Right renal pelvis (tissue), 4 donors: Measurements from ENCODE around the gene C1orf21. TPM values are rescaled to one million over a fixed set of nuclear protein-coding genes. Genes with fewer than 3 reads are reported as not detected.

Source experiments
- DNase-seq, 4 donors: peaks; one replicate each; pipeline ENCODE4 v3.0.0-alpha.2; 2013; ENCODE audit warnings: low read depth in 4 of 4, low spot score in 3 of 4, missing footprints in 1 of 4
- polyA plus RNA-seq, 4 donors: library from polyadenylated mRNA; unstranded; fragments of 120-200 nt; gene quantifications; one replicate each; pipeline ENCODE4 v1.2.1, GENCODE V29; 2013; ENCODE audit not compliant: insufficient read length in 4 of 4

C1orf21 gene
- polyA plus RNA-seq, 4 donors, result 38.0 to 44.9 (median 40.7) TPM

GRCh38 chr1:184507165-184507564, 120.3 kb downstream of the C1orf21 start:
- no peak for DNase-seq

GRCh38 chr1:184507604-184508280, 120.9 kb downstream of the C1orf21 start:
- no peak for DNase-seq

GRCh38 chr1:184509105-184509504, 122.3 kb downstream of the C1orf21 start:
- DNase-seq, result no peak

- DNase-seq, result no peak
Observed at GRCh38 chr1:184510110-184510509, 123.3 kb downstream of the C1orf21 start.

- no peak for DNase-seq
Observed at GRCh38 chr1:184512724-184513123, 125.9 kb downstream of the C1orf21 start.

GRCh38 chr1:184513421-184513820, 126.6 kb downstream of the C1orf21 start:
- DNase-seq, result no peak

GRCh38 chr1:184513966-184514365, 127.1 kb downstream of the C1orf21 start:
- no peak for DNase-seq

- DNase-seq, result no peak
Observed at GRCh38 chr1:184514447-184514846, 127.6 kb downstream of the C1orf21 start.

GRCh38 chr1:184517130-184517529, 130.3 kb downstream of the C1orf21 start:
- no peak for DNase-seq

- no peak for DNase-seq
Observed at GRCh38 chr1:184518736-184519357, 132.0 kb downstream of the C1orf21 start.

- no peak for DNase-seq
Observed at GRCh38 chr1:184520336-184520735, 133.5 kb downstream of the C1orf21 start.

GRCh38 chr1:184524248-184524647, 137.4 kb downstream of the C1orf21 start:
- no peak for DNase-seq

- DNase-seq, result no peak
Observed at GRCh38 chr1:184527402-184527801, 140.6 kb downstream of the C1orf21 start.

GRCh38 chr1:184530226-184530625, 143.4 kb downstream of the C1orf21 start:
- no peak for DNase-seq

GRCh38 chr1:184531296-184531695, 144.5 kb downstream of the C1orf21 start:
- DNase-seq, result no peak

- no peak for DNase-seq
Observed at GRCh38 chr1:184532199-184532598, 145.4 kb downstream of the C1orf21 start.

GRCh38 chr1:184533049-184533448, 146.2 kb downstream of the C1orf21 start:
- DNase-seq, result no peak

GRCh38 chr1:184533915-184534314, 147.1 kb downstream of the C1orf21 start:
- DNase-seq, result no peak

GRCh38 chr1:184534690-184535089, 147.9 kb downstream of the C1orf21 start:
- DNase-seq, result no peak

- no peak for DNase-seq
Observed at GRCh38 chr1:184535191-184535970, 148.6 kb downstream of the C1orf21 start.

GRCh38 chr1:184536246-184536985, 149.6 kb downstream of the C1orf21 start:
- DNase-seq, result no peak
